WTC11 (cell line): ENCODE data around the gene SMG9. TPM values are rescaled to one million over a fixed set of nuclear protein-coding genes. Genes with fewer than 3 reads are reported as not detected.

Experiments
- ATAC-seq: fragments of 200-7000 bp; cut with Tn5 transposase; 2 replicates; pipeline ENCODE4 v1.10.0; 2021; ENCODE audit warnings: mild to moderate bottlenecking, moderate library complexity
- CTCF ChIA-PET: fragments of 300-600 bp; sonication (Branson Sonifier 250); formaldehyde crosslinking; loops from one replicate; lab custom pipeline; 2021; ENCODE audit warnings: antibody characterized with exemption; lab: Charles Lee
- POLR2A ChIA-PET: fragments of 350-600 bp; sonication (Branson Sonifier 250); formaldehyde crosslinking; loops from one replicate; lab custom pipeline; 2021; ENCODE audit warnings: antibody characterized with exemption; lab: Charles Lee
- DNase-seq: peaks from one replicate; pipeline ENCODE4 v3.0.0; 2021; ENCODE audit warnings: low spot score
- H3K27ac Mint-ChIP-seq: 2 replicates; pipeline ENCODE4 v1.8.0; 2021; ENCODE audit warnings: mixed read lengths
- H3K27me3 Mint-ChIP-seq: 2 replicates; pipeline ENCODE4 v1.8.0; 2021; ENCODE audit warnings: low read depth, mild to moderate bottlenecking, moderate library complexity, mixed read lengths
- H3K36me3 Mint-ChIP-seq: 2 replicates; pipeline ENCODE4 v1.8.0; 2021; ENCODE audit warnings: mixed read lengths
- H3K4me1 Mint-ChIP-seq: 2 replicates; pipeline ENCODE4 v1.8.0; 2022; ENCODE audit warnings: mixed read lengths
- H3K4me3 Mint-ChIP-seq: 2 replicates; pipeline ENCODE4 v1.8.0; 2021; ENCODE audit warnings: mild to moderate bottlenecking, moderate library complexity, mixed read lengths
- H3K9me3 Mint-ChIP-seq: 2 replicates; pipeline ENCODE4 v1.8.0; 2021; ENCODE audit warnings: mixed read lengths
- ARID4B ChIP-seq: sonication (generic); formaldehyde crosslinking; IDR thresholded peaks from 2 replicates; pipeline ENCODE4 v1.8.0; 2023; ENCODE audit warnings: missing genetic modification reagents, mild to moderate bottlenecking, borderline replicate concordance
- ELF4 ChIP-seq: sonication (generic); formaldehyde crosslinking; IDR thresholded peaks from 2 replicates; pipeline ENCODE4 v1.8.1; 2022; ENCODE audit warnings: low read depth, mild to moderate bottlenecking, moderate library complexity, missing genetic modification reagents
- ERG ChIP-seq: fragments of 250-450 bp; sonication (Bioruptor Pico); IDR thresholded peaks from 2 replicates; pipeline ENCODE4 v1.8.0; 2021; ENCODE audit warnings: mild to moderate bottlenecking
- IRF1 ChIP-seq: sonication (generic); formaldehyde crosslinking; IDR thresholded peaks from 2 replicates; pipeline ENCODE4 v1.8.0; 2023; ENCODE audit warnings: missing genetic modification reagents
- IRF2 ChIP-seq: sonication (generic); formaldehyde crosslinking; IDR thresholded peaks from 2 replicates; pipeline ENCODE4 v1.8.0; 2022; ENCODE audit warnings: low read depth, missing genetic modification reagents, borderline replicate concordance
- MXD4 ChIP-seq: fragments of 250-450 bp; sonication (Bioruptor Pico); IDR thresholded peaks from 2 replicates; pipeline ENCODE4 v1.8.0; 2021; ENCODE audit warnings: mild to moderate bottlenecking, moderate library complexity, borderline replicate concordance
- NFATC4 ChIP-seq: fragments of 250-450 bp; sonication (Bioruptor Pico); IDR thresholded peaks from 2 replicates; pipeline ENCODE4 v1.9.0; 2021; ENCODE audit warnings: mild to moderate bottlenecking
- RELA ChIP-seq: sonication (generic); formaldehyde crosslinking; IDR thresholded peaks from 2 replicates; pipeline ENCODE4 v1.8.1; 2022; ENCODE audit warnings: missing genetic modification reagents, mild to moderate bottlenecking, borderline replicate concordance
- SP1 ChIP-seq: sonication (generic); formaldehyde crosslinking; conservative IDR thresholded peaks from 2 replicates; pipeline ENCODE4 v1.8.1; 2022; ENCODE audit warnings: missing genetic modification reagents
- TCF7 ChIP-seq: sonication (generic); formaldehyde crosslinking; IDR thresholded peaks from 2 replicates; pipeline ENCODE4 v1.8.0; 2022; ENCODE audit warnings: mild to moderate bottlenecking, low read depth, missing genetic modification reagents, moderate library complexity
- ZBTB21 ChIP-seq: sonication (generic); formaldehyde crosslinking; IDR thresholded peaks from 2 replicates; pipeline ENCODE4 v1.8.1; 2023; ENCODE audit warnings: mild to moderate bottlenecking, missing genetic modification reagents, borderline replicate concordance
- ZNF138 ChIP-seq: sonication (generic); formaldehyde crosslinking; conservative IDR thresholded peaks from 2 replicates; pipeline ENCODE4 v1.8.1; 2022; ENCODE audit warnings: mild to moderate bottlenecking, moderate library complexity, missing genetic modification reagents
- ZNF425 ChIP-seq: fragments of 250-450 bp; sonication (Bioruptor Pico); conservative IDR thresholded peaks from 2 replicates; pipeline ENCODE4 v1.9.0; 2021; ENCODE audit warnings: mild to moderate bottlenecking
- ZNF512 ChIP-seq: sonication (generic); formaldehyde crosslinking; IDR thresholded peaks from 2 replicates; pipeline ENCODE4 v1.8.1; 2022; ENCODE audit warnings: missing genetic modification reagents, borderline replicate concordance
- total RNA-seq: library from RNA; stranded (reverse); gene quantifications from 3 replicates; pipeline ENCODE4 v1.2.3, GENCODE V29; 2021
- TF ChIP-seq, protein P1 (sequence below): sonication (generic); formaldehyde crosslinking; IDR thresholded peaks from 2 replicates; pipeline ENCODE4 v1.8.1; 2023; ENCODE audit warnings: mild to moderate bottlenecking, missing genetic modification reagents, moderate library complexity
- TF ChIP-seq, protein P2 (sequence below): sonication (generic); formaldehyde crosslinking; conservative IDR thresholded peaks from 2 replicates; pipeline ENCODE4 v1.8.1; 2022; ENCODE audit warnings: mild to moderate bottlenecking, missing genetic modification reagents
- TF ChIP-seq, protein P3 (sequence below): sonication (generic); formaldehyde crosslinking; IDR thresholded peaks from 2 replicates; pipeline ENCODE4 v1.8.1; 2023; ENCODE audit warnings: mild to moderate bottlenecking, missing genetic modification reagents, moderate library complexity

Gene SMG9
- total RNA-seq, 1 experiment from 2014 or later = 25.7 TPM

- POLR2A ChIA-PET = interaction anchor here (0.5 kb wide), 1 partner anchor 184 kb away, joined by 3 read pairs; no protein-coding TSS in a partner anchor
- peaks cover 9% of the 10 kb centered on the region for H3K4me1 Mint-ChIP-seq
- H3K9me3 Mint-ChIP-seq = no peaks in the 10 kb centered on the region
These were observed 13.1 kb upstream of the SMG9 start for GRCh38 chr19:43767818-43768217.

GRCh38 chr19:43767316-43767715 is 12.6 kb upstream of the SMG9 start:
- H3K27me3 Mint-ChIP-seq = peaks cover 31% of the 10 kb centered on the region
- no peak for DNase-seq
- ChIA-PET POLR2A (interaction anchor here (0.5 kb wide), 1 partner anchor 184 kb away, joined by 3 read pairs; no protein-coding TSS in a partner anchor), CTCF (interaction anchor here (0.7 to 5.3 kb wide), 9 partner anchors 10 to 46 kb away, joined by 3 to 101 read pairs (median 22); partner anchors contain the start of genes KCNN4 and SMG9)
- peaks cover 9% of the 10 kb centered on the region for H3K4me1 Mint-ChIP-seq
- no peaks in the 10 kb centered on the region for H3K36me3 Mint-ChIP-seq
- ATAC-seq = no peak
- no peak overlapping the region for H3K4me3 Mint-ChIP-seq
- no peaks in the 10 kb centered on the region for H3K9me3 Mint-ChIP-seq
- no peak overlapping the region for H3K27ac Mint-ChIP-seq
- TF ChIP-seq, protein P1, sequence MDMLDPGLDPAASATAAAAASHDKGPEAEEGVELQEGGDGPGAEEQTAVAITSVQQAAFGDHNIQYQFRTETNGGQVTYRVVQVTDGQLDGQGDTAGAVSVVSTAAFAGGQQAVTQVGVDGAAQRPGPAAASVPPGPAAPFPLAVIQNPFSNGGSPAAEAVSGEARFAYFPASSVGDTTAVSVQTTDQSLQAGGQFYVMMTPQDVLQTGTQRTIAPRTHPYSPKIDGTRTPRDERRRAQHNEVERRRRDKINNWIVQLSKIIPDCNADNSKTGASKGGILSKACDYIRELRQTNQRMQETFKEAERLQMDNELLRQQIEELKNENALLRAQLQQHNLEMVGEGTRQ (CRISPR knock-in tag) = no peak
- TF ChIP-seq IRF2 (CRISPR knock-in tag) (no peak), ELF4 (no peak), ARID4B (CRISPR knock-in tag) (no peak), ZNF138 (no peak), ZBTB21 (no peak)
- TF ChIP-seq, protein P2, sequence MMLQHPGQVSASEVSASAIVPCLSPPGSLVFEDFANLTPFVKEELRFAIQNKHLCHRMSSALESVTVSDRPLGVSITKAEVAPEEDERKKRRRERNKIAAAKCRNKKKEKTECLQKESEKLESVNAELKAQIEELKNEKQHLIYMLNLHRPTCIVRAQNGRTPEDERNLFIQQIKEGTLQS (CRISPR knock-in tag) = no peak

More at GRCh38 chr19:43767818-43768217, 13.1 kb upstream of the SMG9 start:
- no peak for DNase-seq
- Mint-ChIP-seq H3K27ac (no peak overlapping the region), H3K36me3 (no peaks in the 10 kb centered on the region), H3K27me3 (peaks cover 36% of the 10 kb centered on the region), H3K4me3 (no peak overlapping the region)
- ATAC-seq = no peak
- CTCF ChIA-PET = interaction anchor here (0.6 to 5.3 kb wide), 9 partner anchors 8 to 109 kb away, joined by 3 to 101 read pairs (median 11); partner anchors contain the start of genes KCNN4 and SMG9
- no peak for TF ChIP-seq TCF7 (CRISPR knock-in tag)
- TF ChIP-seq, protein P3, sequence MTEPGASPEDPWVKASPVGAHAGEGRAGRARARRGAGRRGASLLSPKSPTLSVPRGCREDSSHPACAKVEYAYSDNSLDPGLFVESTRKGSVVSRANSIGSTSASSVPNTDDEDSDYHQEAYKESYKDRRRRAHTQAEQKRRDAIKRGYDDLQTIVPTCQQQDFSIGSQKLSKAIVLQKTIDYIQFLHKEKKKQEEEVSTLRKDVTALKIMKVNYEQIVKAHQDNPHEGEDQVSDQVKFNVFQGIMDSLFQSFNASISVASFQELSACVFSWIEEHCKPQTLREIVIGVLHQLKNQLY (CRISPR knock-in tag) = no peak
- no peak for TF ChIP-seq ZNF512
- TF ChIP-seq NFATC4 (CRISPR knock-in tag) = no peak
- no peak for TF ChIP-seq RELA
- TF ChIP-seq SP1 (CRISPR knock-in tag) = no peak
- no peak for TF ChIP-seq ZNF425
- no peak for TF ChIP-seq IRF2 (CRISPR knock-in tag)
- no peak for TF ChIP-seq IRF1 (CRISPR knock-in tag)
- TF ChIP-seq MXD4 = no peak
- no peak for TF ChIP-seq ERG
